Neural progenitor cell (in vitro differentiated cells): ENCODE results near the gene GIGYF1.

Source experiments
- EZH2 ChIP-seq: fragments of 200-600 bp; sonication (generic); IDR thresholded peaks from 2 replicates; pipeline ENCODE4 v1.6.1; 2017; ENCODE audit warnings: antibody characterized with exemption, mild to moderate bottlenecking, moderate library complexity
- EZH2phosphoT487 ChIP-seq: fragments of 200-600 bp; sonication (generic); IDR thresholded peaks from 2 replicates; pipeline ENCODE4 v1.6.1; 2017; ENCODE audit warnings: antibody characterized with exemption
- TF ChIP-seq, protein P1 (sequence below): fragments of 200-600 bp; sonication (generic); IDR thresholded peaks from 2 replicates; pipeline ENCODE4 v1.5.1; 2017; ENCODE audit warnings: antibody characterized with exemption, mild to moderate bottlenecking

- no peak for TF ChIP-seq EZH2
- TF ChIP-seq, protein P1, sequence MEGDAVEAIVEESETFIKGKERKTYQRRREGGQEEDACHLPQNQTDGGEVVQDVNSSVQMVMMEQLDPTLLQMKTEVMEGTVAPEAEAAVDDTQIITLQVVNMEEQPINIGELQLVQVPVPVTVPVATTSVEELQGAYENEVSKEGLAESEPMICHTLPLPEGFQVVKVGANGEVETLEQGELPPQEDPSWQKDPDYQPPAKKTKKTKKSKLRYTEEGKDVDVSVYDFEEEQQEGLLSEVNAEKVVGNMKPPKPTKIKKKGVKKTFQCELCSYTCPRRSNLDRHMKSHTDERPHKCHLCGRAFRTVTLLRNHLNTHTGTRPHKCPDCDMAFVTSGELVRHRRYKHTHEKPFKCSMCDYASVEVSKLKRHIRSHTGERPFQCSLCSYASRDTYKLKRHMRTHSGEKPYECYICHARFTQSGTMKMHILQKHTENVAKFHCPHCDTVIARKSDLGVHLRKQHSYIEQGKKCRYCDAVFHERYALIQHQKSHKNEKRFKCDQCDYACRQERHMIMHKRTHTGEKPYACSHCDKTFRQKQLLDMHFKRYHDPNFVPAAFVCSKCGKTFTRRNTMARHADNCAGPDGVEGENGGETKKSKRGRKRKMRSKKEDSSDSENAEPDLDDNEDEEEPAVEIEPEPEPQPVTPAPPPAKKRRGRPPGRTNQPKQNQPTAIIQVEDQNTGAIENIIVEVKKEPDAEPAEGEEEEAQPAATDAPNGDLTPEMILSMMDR = no peak
- TF ChIP-seq EZH2phosphoT487 = no peak
Observed at GRCh38 chr7:100678291-100678984, 15.6 kb downstream of the GIGYF1 start.
